HG03439 (cell line): ENCODE data around the gene ATF6B.

Experiments used
- ATAC-seq: cut with Tn5 transposase; IDR thresholded peaks from one replicate; pipeline ENCODE4 v1.9.1; 2021; ENCODE audit warnings: mild to moderate bottlenecking, moderate library complexity; ENCODE audit not compliant: unreplicated experiment

The ATF6B gene

DNA sequence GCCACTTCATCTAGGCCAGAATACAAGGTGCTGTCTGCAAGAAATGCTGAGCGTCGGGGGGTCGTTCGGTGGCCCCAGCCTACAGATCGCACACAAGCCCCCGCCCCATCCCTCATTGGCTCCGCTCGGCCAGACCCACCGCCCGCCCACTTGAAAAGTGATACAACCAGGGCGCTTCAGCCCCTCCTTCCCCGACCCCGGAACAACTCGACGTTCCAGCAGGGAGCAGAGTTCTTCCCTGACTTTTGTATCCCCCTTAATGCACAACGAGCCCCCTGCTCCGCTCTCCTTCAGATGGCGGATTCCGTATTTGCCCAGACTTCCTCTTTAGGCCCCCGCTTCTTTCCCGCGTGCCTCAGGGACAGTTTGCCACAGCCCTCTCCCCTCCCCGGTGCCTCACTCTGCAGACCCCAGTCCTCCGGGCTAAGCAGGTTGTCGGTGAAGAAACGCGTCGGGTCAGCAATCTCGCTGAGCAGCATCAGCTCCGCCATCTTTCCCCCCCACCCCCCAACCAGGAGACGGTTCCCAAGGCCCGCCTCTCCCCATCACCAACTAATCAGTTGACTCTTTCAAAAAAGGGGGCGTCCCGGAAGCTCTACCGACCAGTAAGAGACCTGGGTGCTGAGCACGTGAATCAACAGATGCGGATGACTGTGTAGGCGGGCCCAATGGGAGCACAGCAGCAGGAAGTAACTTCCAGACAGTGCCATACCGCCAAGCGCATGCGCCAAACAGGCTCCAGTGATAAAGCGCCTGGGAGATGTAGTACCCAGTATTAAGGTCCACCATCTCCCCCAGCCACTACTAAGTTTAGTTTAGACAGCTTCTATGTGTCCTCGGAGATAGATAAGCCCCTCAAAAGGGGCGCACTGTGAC, at the start of gene ATF6B:
TSS of gene ATF6B (minus strand) at position 530 of the 876 bp plus-strand sequence. CDS start at position 491, 39 bp downstream.
- peak; percentile 88 for ATAC-seq

DNA sequence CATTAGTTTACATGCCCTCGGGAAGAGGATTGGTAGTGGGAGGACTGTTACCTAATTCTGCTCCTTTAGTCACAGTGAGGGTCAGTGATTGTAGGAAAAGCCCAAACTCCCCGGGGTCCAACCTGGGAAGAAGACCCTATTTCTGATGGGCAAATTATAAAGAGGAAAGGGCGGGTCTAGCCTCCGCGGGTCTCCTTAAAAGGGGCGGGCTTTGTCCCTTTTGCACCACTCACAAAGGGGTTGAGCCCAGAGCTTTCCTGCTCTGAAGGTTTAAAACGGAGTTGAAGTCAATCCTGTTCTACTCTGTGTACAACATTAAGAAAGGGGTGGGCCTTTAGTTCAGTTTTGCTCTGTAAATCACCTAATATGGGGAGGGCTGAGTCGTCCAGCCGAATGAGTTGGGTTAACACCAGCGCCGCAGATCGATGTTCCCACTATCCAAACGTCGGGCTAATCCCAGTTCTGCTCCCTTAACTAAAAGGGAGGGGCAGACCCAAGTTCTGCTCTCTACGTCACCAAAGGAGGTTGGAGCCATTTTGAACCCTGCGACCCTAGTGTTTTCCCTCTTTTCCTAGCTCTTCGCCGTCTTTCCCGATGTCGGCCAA, 49.2 kb upstream of the ATF6B start:
- peak; percentile 4 for ATAC-seq

DNA sequence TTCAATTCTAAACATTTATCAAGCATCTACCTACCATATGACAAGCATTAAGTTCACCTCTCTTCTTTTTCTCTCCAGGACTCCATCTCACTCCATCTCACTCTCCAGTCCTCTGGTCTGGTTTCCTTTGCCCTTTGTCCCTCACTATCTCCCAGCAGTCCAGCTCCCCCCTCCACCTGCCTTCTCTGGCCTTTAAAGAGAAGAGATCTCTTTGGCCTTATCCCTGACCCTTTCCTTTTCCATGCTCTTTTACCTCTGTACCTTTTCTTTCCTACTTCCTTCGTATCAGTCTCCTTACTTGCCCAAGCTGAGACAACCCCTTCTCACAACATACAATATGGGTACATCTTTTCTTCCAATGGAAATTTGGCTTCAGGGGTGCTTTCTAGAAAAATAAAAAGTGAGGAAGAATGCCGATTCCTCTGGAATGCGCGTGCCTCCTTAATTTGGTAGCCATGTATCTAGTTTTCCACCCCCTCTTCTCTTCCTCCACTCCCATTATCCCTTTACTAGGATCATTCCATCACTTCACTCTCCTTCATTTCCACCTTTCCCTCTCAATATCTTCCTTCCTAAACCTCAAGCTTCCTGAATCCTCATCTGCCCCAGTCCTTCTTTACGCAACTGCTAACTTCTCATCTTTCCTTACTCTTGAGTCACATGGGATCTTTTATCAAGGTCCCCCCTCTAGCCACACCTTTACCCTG, 48.6 kb upstream of the ATF6B start:
- no peak for ATAC-seq

DNA sequence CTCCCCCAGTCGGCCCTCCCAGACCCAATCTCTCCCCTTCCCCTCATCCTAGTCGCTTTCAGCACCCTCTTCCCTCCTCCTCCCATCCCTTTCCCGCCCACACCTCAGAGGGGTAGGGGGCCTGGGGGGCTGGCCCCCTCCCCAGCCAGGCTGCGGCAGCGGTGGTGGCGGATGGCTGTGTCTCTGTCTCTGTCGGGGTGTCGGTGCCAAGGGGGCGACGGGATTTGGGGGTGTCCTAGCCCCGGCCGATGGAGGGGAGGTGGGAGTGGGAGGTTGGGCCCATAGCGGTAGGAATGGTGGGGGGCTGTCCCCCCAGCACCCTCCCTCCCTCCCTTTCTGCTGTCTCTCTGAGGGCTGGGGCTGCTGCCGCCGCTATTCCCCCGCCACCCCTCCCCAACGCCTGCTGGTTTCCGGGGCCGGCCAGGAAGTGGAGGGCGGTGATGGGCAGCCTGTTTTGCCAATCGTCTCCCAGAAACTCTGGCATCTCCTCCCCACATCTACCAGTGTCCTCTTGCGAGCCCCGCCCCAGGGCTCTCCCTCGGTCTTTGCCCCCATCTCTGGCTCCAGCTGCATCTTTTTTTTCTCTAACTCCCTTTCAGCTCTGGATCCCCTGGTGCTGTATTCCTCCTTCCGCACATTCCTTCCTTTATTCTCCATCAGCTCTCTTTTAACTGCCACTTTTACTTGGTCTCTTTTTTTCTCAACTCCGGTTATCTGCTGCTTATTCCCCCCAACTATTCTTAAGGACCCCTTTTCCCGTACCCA, 47.8 kb upstream of the ATF6B start, which contains the start of gene AGPAT1:
TSS of gene AGPAT1 (minus strand) at position 374 of the 765 bp plus-strand sequence. CDS start 4,588 bp downstream, outside the sequence.
- no peak for ATAC-seq

DNA sequence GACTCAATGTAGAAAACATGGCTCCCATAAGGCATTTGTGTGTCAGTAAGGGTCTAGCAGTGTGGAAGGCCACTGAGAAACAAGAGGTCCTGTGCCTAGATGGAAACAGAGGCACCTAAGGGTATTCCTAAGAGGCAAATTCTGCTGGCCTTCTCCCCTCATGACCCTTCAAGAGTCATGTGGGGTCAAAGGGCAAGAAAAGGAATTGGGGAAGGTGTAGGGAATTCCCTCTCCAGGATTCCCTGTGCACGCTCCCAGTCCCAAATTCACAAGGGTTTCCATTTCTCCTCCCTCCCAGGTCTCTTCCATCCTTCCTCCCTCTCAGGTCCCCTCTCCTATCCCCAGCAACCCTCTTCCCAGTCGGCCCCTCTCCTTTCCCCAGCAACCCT, 47.3 kb upstream of the ATF6B start:
- no peak for ATAC-seq

DNA sequence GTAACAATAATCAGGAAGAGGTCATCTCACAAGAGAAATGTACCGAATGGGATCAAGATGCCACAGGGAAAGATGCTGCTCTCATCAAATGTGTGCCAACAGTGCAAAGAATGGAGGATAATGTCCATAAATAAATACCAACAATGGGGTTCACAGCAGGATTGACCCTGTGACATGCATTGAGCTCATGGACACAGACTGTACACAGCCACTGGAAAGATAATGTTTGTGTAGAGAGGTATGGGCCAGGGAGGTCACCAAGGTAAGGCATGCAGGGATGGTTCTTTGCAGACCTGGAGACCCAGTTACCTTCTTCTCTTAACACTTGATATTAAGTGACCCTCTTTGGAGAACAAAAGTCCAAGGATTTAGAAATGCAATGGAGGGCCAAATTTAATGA, 46.4 kb upstream of the ATF6B start:
- no peak for ATAC-seq

DNA sequence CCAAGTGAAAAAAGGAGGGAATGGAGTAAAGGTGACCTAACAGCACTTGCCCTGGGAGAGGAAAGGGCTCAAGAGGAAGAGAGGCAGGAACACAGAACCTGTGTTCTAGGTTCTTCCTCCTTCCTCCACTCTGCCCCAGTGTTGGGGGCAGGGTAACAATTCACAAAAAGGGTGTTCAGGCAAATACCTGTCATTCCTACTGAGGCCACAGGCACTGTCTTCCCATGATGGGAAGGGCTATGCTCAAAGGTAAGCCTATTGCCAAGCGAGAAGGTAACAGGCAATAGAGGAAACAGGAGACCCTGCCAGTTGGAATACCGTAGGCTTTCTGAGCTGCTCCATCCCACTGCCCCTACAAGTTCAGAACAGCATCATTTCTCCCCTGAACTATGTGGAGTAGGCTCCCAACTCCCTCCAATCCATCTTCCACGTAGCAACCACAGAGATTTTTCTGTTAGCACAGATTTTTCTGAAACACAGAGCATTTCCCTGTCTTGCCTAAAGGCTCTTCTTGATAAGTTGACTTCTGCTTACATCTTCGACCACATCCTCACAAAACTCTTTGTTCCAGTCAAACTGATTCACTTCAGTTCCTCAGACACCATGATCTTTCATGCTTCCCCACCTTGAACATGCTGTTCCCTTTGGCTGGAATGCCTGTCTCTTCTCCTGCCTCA, 45.1 kb upstream of the ATF6B start:
- ATAC-seq, result no peak

DNA sequence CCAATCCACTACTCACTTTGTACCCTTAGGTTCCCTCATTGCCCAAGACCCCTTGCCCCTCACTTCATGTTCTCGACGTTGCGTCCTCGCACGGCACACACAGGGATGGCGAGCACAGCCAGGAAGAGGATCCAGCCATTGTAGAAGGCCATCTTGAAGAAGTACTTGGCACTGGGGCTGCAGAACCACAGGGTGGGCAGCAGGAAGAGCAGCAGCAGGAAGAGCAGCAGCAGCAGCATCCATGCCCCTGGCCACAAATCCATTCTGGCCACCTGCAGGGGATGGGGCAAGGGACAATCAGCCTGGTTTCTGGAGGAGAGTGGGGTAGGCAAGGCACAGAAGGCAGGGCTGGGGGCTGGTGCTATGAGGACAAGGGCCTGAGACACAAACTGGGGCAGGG, 43.2 kb upstream of the ATF6B start:
- no peak for ATAC-seq

DNA sequence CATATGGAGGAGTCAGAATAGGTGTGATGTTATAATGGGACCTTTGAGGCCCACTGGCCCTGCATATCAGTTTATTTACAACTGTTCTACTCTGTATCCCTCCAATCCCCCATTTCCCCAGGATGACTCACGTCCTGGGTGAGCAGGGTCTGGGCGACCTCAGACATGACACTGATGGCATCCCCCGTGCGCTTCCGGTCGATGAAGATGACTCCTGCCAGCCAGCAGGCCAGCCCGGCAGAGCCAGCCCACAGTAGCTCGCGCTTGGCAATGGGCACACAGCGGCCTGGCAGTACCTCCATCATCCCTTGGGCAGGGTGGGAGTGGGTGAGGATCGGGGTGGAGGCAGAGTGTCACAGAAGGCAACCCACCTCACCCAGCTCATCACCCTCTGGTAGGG, 42.2 kb upstream of the ATF6B start:
- no peak for ATAC-seq

DNA sequence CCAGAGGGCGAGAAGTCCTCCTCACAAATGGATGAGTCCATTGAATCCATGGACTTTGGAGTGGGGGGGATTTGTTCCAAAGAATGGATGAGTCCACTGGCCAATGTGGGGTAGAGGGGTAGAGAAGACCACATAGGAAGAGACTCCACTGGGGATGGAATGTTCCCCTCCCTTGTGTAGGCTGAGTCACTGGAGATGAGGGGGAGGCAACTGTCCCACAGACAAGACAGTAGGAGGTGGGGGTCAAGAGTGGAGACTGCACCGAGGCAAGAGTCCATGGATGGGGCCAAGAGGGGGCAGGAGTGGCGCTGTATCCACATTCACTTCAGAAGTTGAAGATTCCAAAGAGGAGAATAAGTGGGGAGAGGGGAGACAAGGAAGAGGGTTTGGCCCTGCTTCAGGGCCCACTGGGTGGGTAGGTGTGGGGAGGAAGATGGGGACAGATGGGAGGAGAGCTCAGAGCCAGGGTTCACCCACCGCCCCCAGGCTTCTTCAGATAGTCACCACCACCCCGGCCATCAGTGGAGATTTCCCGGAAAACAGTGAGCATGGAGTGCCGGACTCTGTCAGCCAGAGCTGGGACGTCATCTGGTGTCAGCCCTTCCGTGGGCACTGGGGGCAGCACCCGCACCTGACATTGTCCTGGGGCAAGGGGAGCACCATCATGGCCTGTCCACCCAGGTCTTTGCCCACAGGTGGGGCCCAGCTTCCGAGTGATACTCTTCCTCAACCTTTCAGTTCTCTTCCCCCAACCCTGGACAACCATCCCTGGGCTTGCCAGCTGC, 41.0 kb upstream of the ATF6B start:
- no peak for ATAC-seq

DNA sequence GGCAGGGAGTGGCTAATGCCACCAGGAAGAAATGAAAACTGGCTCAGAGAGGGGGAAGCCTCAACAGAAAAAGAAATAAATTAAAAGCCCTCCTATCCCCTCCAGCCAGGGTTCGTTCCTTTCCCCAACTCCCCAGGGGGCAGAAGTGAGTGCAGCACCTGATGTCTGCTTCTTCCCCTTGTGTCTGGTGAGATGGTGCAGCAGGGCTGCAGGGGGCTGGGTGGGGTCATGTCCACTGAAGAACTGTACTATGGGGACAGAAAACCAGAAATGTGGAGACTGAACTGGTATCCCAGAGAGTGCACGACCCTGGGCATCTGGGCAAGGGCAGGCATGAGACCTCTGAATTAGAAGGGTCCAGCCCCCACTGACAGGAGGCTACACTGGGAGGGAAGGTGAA, 40.3 kb upstream of the ATF6B start:
- no peak for ATAC-seq

DNA sequence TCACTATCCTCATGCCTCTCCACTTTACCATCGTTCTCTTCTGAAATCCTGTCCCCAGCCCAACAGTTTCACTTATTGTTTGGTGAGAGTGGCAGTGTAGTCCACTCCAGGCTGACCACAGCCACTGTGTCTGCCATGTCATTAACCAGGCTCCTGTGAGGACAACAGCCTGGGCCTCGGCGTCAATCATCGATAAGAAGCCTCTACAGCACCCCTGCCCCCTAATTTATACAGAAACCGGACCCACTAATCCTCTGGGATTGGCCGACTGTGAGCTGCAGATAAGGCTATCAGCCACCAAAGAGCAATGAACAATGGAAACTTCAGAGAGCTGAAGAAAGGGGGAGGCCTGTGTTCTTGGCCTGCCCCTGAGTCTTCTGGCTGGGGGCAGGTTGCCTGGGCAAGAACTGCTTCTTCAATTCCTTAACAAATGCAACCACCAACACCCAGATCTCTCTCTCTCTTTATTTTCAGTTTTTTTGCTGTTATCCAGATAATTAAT, 39.8 kb upstream of the ATF6B start:
- no peak for ATAC-seq

DNA sequence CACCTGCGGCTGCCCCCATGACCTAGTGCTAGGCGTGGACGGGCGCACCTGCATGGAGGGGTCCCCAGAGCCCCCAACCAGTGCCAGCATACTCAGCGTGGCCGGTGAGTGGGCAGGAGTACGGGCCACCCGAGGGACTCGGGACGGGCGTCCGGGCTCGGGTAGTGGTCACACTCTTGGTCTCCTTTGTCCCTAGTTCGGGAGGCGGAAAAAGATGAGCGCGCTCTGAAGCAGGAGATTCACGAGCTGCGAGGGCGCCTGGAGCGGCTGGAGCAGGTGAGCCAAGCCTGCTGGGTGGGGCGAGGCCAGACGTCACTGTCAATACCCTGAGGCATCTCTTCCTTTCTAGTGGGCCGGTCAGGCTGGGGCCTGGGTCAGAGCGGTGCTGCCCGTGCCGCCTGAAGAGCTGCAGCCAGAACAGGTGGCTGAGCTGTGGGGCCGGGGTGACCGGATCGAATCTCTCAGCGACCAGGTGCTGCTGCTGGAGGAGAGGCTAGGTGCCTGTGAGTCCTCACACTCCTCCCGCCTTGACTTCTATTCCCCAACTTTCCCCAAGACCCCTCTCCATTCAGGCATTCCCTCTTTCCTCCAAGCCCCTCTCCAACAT, 39.2 kb upstream of the ATF6B start:
- no peak for ATAC-seq

DNA sequence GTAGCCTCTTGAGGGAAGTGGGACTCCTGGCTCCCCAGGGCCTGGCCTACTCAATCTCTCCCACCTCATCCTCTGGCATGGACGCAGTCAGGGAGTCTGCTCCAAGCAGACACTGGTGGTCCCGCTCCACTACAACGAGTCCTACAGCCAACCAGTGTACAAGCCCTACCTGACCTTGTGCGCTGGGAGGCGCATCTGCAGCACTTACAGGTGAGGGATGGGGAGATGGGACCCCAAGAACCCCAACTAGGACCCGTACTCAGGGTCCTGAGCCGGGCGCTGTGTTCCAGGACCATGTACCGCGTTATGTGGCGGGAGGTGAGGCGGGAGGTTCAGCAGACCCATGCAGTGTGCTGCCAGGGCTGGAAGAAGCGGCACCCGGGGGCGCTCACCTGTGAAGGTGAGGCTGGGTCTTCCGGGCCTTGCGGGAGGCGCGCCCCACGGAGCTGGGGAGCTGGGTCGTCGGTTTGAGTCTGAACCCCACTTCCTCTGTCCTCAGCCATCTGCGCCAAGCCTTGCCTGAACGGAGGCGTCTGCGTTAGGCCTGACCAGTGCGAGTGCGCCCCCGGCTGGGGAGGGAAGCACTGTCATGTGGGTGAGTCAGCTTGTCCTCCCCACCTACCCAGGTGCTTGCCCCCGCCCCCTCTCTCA, 38.5 kb upstream of the ATF6B start:
- no peak for ATAC-seq

DNA sequence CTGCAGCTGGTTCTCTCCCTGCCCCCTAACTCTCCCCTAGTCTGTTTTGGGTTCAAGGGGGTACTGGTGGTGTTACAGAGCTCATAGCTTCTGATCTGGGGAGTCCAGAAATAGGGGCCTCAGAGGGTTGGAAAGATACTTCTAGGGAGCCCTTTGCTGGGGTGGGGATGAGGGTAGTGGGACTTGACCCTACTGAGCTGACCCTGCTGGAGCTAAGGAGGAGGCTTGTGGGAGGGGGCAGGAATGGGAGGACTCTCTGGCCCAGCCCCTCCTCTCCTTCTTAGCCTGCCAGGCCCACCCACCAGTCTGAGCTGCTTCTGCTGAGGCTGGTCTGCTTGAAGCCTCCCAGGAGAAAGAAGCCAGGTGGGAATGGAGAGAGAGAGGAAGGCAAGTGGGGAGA, 36.2 kb upstream of the ATF6B start, which contains the start of gene EGFL8:
TSS of gene EGFL8 (plus strand) at position 301 of the 400 bp plus-strand sequence. CDS start 1,571 bp downstream, outside the sequence.
- no peak for ATAC-seq

DNA sequence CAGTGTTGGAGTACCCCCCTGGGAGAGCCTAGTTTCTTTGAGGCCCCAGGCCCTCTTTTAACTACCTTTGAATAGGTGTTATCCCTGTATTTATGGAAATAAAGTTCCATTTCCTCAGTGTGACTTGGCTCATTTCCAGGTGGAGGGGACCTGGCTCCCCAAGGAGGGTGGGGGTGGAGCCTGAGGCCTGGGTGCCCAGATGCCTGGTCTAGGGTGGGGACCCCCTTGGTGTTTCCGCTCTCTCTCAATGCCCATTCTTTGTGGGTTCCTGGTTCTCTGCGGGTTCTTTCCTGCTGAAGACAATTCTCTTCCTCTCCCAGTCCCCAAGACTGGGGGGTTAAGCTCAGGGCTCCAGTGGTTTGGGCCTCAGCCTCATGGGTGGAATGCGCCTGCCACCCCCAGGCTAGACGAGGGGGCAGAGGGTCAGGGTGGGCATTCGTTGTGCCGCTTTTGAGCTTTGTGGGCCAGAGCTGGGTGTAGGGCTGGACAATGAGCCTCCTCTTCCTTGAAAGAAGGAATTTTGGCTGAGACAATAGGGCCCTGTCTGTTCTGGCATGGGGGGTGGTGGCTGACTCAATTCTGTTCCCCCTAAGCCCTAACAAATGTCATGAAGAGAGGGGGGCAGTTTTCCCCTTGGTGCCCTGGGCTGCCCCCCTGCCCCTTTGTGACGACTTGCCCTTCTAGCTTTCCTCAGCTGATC, 35.7 kb upstream of the ATF6B start:
- no peak for ATAC-seq

DNA sequence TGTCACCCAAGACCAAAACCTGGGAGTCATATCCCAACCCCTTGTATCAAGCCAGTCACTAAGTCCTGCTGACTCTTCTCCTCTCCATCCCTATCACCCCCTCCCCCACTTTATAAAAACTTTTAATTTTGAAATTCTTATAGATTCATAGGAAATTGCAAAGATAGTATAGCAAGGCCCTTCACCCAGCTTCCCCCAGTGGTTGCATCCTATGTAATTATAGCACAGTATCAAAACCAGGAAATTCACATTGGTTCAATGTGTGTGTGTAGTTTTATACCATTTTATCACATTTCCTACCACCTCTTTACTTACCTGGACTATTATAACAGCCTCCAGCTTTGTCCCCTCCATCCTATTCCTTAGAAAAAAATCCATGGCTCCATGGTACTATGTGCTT, 30.0 kb upstream of the ATF6B start:
- no peak for ATAC-seq

DNA sequence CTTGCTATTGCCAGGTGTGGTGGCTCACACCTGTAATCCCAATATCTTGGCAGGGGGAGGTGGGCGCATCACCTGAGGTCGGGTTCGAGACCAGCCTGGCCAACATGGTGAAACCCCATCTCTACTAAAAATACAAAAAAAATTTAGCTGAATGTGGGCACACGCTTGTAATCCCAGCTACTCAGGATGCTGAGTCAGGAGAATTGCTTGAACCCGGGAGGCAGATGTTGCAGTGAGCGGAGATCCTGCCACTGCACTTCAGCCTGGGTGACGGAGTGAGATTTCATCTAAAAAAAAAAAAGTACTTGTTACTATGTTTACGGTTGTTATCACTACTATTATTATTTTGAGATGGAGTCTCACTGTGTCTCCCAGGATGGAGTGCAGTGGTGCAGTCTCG, 28.8 kb upstream of the ATF6B start:
- no peak for ATAC-seq
